DMS153 treated with DMSO at 0.1 percent for 48 hours (cell line): ENCODE results near the gene FKBP4.

Experiments
- DNase-seq: peaks from one replicate; lab custom pipeline; 2025; ENCODE audit not compliant: unreplicated experiment; lab: John Stamatoyannopoulos, UW

The FKBP4 gene

GRCh38 chr12:2812290-2813213, 17.8 kb downstream of the FKBP4 start, which contains the start of gene ITFG2:
Gene ITFG2 (plus strand): TSS chr12:2812668. CDS start chr12:2812761, 93 bp downstream.
- peak; percentile 97 for DNase-seq

GRCh38 chr12:2813214-2814185, 18.7 kb downstream of the FKBP4 start:
- DNase-seq, result no peak

- DNase-seq, result no peak
Measured at GRCh38 chr12:2819810-2820209, 25.0 kb downstream of the FKBP4 start.

- no peak for DNase-seq
Measured at GRCh38 chr12:2820432-2820831, 25.7 kb downstream of the FKBP4 start.

- no peak for DNase-seq
Measured at GRCh38 chr12:2823483-2823882, 28.7 kb downstream of the FKBP4 start.

- DNase-seq, result no peak
Measured at GRCh38 chr12:2824541-2824940, 29.8 kb downstream of the FKBP4 start.

GRCh38 chr12:2825132-2825531, 30.4 kb downstream of the FKBP4 start:
- DNase-seq, result no peak

- no peak for DNase-seq
Measured at GRCh38 chr12:2826036-2826435, 31.3 kb downstream of the FKBP4 start.

GRCh38 chr12:2826721-2827515, 32.1 kb downstream of the FKBP4 start:
- DNase-seq, result no peak

GRCh38 chr12:2829275-2829674, 34.5 kb downstream of the FKBP4 start:
- no peak for DNase-seq

- peak; percentile 21 for DNase-seq
Measured at GRCh38 chr12:2832550-2833127, 37.9 kb downstream of the FKBP4 start.

- no peak for DNase-seq
Measured at GRCh38 chr12:2833327-2833726, 38.6 kb downstream of the FKBP4 start.

- no peak for DNase-seq
Measured at GRCh38 chr12:2833810-2834209, 39.0 kb downstream of the FKBP4 start.

- DNase-seq, result no peak
Measured at GRCh38 chr12:2834581-2835491, 40.1 kb downstream of the FKBP4 start, which contains the start of gene NRIP2. Gene NRIP2 (minus strand): TSS chr12:2835035. CDS start chr12:2834983, 52 bp downstream.

GRCh38 chr12:2835691-2836403, 41.1 kb downstream of the FKBP4 start:
- no peak for DNase-seq

GRCh38 chr12:2836574-2836973, 41.8 kb downstream of the FKBP4 start:
- no peak for DNase-seq

- no peak for DNase-seq
Measured at GRCh38 chr12:2841056-2841650, 46.4 kb downstream of the FKBP4 start.

- no peak for DNase-seq
Measured at GRCh38 chr12:2842948-2843347, 48.2 kb downstream of the FKBP4 start.
